Endothelial cell of umbilical vein (primary cell): ENCODE data around the gene BBLN. TPM values are rescaled to one million over a fixed set of nuclear protein-coding genes. Genes with fewer than 3 reads are reported as not detected.

Source experiments
- BruUV-seq: library from RNA; stranded (reverse); fragments of 400-500 nt; replicated peaks from 2 replicates; lab custom pipeline; 2021; lab: Mats Ljungman, UMichigan
- CTCF ChIA-PET: fragments of 300-600, 350-600 bp; sonication (Branson Sonifier 250); formaldehyde crosslinking; loops from one replicate; lab custom pipeline; 2021; ENCODE audit warnings: antibody characterized with exemption, inconsistent platforms; lab: Charles Lee
- POLR2A ChIA-PET: fragments of 300-600, 350-600 bp; sonication (Branson Sonifier 250); formaldehyde crosslinking; loops from one replicate; lab custom pipeline; 2021; ENCODE audit warnings: antibody characterized with exemption, inconsistent platforms; lab: Charles Lee
- DNase-seq: peaks from one replicate; pipeline ENCODE4 v3.0.0-alpha.2; 2011; ENCODE audit warnings: low read depth, low spot score
- FAIRE-seq: peaks from 2 replicates; lab custom pipeline; 2011; peaks lifted over from hg19 to GRCh38; lab: Jason Lieb, UNC
- H2AFZ ChIP-seq: 2 replicates; pipeline ENCODE4 v1.6.0; 2012; ENCODE audit warnings: low read depth, low read length, control low read depth, inconsistent platforms
- H3K27ac ChIP-seq: 2 replicates; pipeline ENCODE4 v1.5.1; 2011; ENCODE audit warnings: low read depth, mild to moderate bottlenecking, control low read depth, low read length, moderate library complexity; ENCODE audit not compliant: insufficient read depth
- H3K27me3 ChIP-seq, 2 experiments: 2 replicates each; pipeline versions ENCODE4 v1.6.0 to v1.6.1; 2011; ENCODE audit warnings: low read length in 2 of 2, mixed read lengths in 1 of 2; ENCODE audit not compliant: control insufficient read depth in 2 of 2, insufficient read depth in 2 of 2
- H3K36me3 ChIP-seq, 2 experiments: 2 replicates in 1 of 2; 3 replicates in 1 of 2; pipeline ENCODE4 v1.5.1; 2011; ENCODE audit warnings: low read length in 2 of 2, mild to moderate bottlenecking in 1 of 2, moderate library complexity in 1 of 2; ENCODE audit not compliant: control insufficient read depth in 2 of 2, insufficient read depth in 2 of 2; ENCODE audit errors: extremely low read depth in 1 of 2
- H3K4me1 ChIP-seq: 3 replicates; pipeline ENCODE4 v1.5.1; 2011; ENCODE audit warnings: mild to moderate bottlenecking, low read length; ENCODE audit not compliant: control insufficient read depth, insufficient read depth; ENCODE audit errors: extremely low read depth
- H3K4me2 ChIP-seq: 2 replicates; pipeline ENCODE4 v1.6.1; 2011; ENCODE audit warnings: low read length, control low read depth, mixed read lengths; ENCODE audit not compliant: insufficient read depth
- H3K4me3 ChIP-seq, 3 experiments: fragments of 200-600 bp in 1 of 3; sonication (generic), shearing (Covaris generic) in 1 of 3; replicated peaks in 1 of 3; 2 replicates each; pipeline ENCODE4 v1.5.1; 2011 to 2016; ENCODE audit warnings: control low read depth in 3 of 3, low read length in 3 of 3, mild to moderate bottlenecking in 2 of 3, inconsistent platforms in 1 of 3, low read depth in 1 of 3, moderate library complexity in 1 of 3; ENCODE audit not compliant: insufficient read depth in 1 of 3
- H3K79me2 ChIP-seq: 2 replicates; pipeline ENCODE4 v1.6.0; 2012; ENCODE audit warnings: low read length, inconsistent platforms; ENCODE audit not compliant: control insufficient read depth, insufficient read depth
- H3K9ac ChIP-seq: replicated peaks from 2 replicates; pipeline ENCODE3; 2011; ENCODE audit warnings: low read length, control low read depth; ENCODE audit not compliant: insufficient read depth; ENCODE audit errors: extremely low read depth
- H3K9me1 ChIP-seq: replicated peaks from 3 replicates; pipeline ENCODE4 v1.6.0; 2011; ENCODE audit warnings: mild to moderate bottlenecking, low read length; ENCODE audit not compliant: control insufficient read depth, insufficient read depth; ENCODE audit errors: extremely low read depth
- H3K9me3 ChIP-seq: replicated peaks from 2 replicates; pipeline ENCODE4 v1.5.1; 2012; ENCODE audit warnings: low read length, inconsistent platforms; ENCODE audit not compliant: control insufficient read depth, insufficient read depth
- H4K20me1 ChIP-seq: replicated peaks from 2 replicates; pipeline ENCODE3; 2011; ENCODE audit warnings: mild to moderate bottlenecking, low read length; ENCODE audit not compliant: control insufficient read depth, insufficient read depth; ENCODE audit errors: extremely low read depth
- EZH2 ChIP-seq: IDR thresholded peaks from 2 replicates; pipeline ENCODE4 v1.6.1; 2012; ENCODE audit warnings: borderline replicate concordance, low read depth, mild to moderate bottlenecking, moderate library complexity, low read length, inconsistent platforms; ENCODE audit not compliant: severe bottlenecking
- FOS ChIP-seq: IDR thresholded peaks from 2 replicates; pipeline ENCODE4 v1.6.1; 2011; ENCODE audit warnings: mild to moderate bottlenecking, low read length, moderate library complexity, borderline replicate concordance; ENCODE audit not compliant: insufficient read depth
- GATA2 ChIP-seq: IDR thresholded peaks from 2 replicates; pipeline ENCODE4 v1.7.0; 2011; ENCODE audit warnings: low read depth, mild to moderate bottlenecking, moderate library complexity, mixed read lengths, low read length; ENCODE audit not compliant: insufficient read length, insufficient read depth
- JUN ChIP-seq: IDR thresholded peaks from 2 replicates; pipeline ENCODE4 v1.6.1; 2011; ENCODE audit warnings: borderline replicate concordance, low read depth; ENCODE audit not compliant: insufficient read length, insufficient read depth
- MYC ChIP-seq: IDR thresholded peaks from one replicate; pipeline ENCODE4 v1.6.1; 2011; ENCODE audit warnings: mild to moderate bottlenecking, low read depth, low read length
- POLR2A ChIP-seq: IDR thresholded peaks from 2 replicates; pipeline ENCODE4 v1.6.1; 2012; ENCODE audit warnings: low read depth, mild to moderate bottlenecking, control low read depth, low read length
- POLR2AphosphoS5 ChIP-seq: IDR thresholded peaks from 2 replicates; pipeline ENCODE4 v1.6.1; 2012; ENCODE audit warnings: low read depth, mild to moderate bottlenecking, control low read depth, low read length, moderate library complexity; ENCODE audit not compliant: insufficient read depth
- dilution Hi-C: fragments of 300-500 bp; cut with MboI; formaldehyde crosslinking; loops from one replicate; pipeline ENCODE4 v1.15.0; 2019; ENCODE audit warnings: low sequenced_read_pairs; ENCODE audit not compliant: extremely low pct_ligation_motif_present
- intact Hi-C: fragments of 100-400 bp; cut with micrococcal nuclease; formaldehyde crosslinking; loops from one replicate; pipeline ENCODE4 v1.10.0; 2022
- polyA plus RNA-seq, 4 experiments: library from polyadenylated mRNA; depleted of rRNA in 3 of 4; stranded (reverse) in 3 of 4; unstranded in 1 of 4; fragments of >200 nt; gene quantifications; 2 replicates each; pipeline versions ENCODE4 v1.2.1 to v1.2.3, GENCODE V29; 2011 to 2012; ENCODE audit warnings: missing spikeins in 1 of 4
- total RNA-seq: library from RNA; stranded (reverse); gene quantifications from 2 replicates; pipeline ENCODE4 v1.2.3, GENCODE V29; 2021
- TF ChIP-seq, protein P1 (sequence below): IDR thresholded peaks from 2 replicates; pipeline ENCODE4 v1.6.1; 2011; ENCODE audit not compliant: insufficient read depth, insufficient read length
- TF ChIP-seq, protein P2 (sequence below), 2 donors: IDR thresholded peaks; 1 replicate in 1 of 2; 2 replicates in 1 of 2; pipeline ENCODE4 v1.5.1; 2011; ENCODE audit warnings: low read length in 2 of 2, mild to moderate bottlenecking in 2 of 2, moderate library complexity in 2 of 2, control low read depth in 1 of 2, inconsistent platforms in 1 of 2, low read depth in 1 of 2; ENCODE audit not compliant: insufficient read depth in 1 of 2; ENCODE audit errors: extremely low read depth in 1 of 2

The BBLN gene
- total and polyA plus RNA-seq, 2 donors (not counting 3 experiments of a cell fraction or from before 2014, with no cell fraction given): 51.0 to 124 TPM

DNA sequence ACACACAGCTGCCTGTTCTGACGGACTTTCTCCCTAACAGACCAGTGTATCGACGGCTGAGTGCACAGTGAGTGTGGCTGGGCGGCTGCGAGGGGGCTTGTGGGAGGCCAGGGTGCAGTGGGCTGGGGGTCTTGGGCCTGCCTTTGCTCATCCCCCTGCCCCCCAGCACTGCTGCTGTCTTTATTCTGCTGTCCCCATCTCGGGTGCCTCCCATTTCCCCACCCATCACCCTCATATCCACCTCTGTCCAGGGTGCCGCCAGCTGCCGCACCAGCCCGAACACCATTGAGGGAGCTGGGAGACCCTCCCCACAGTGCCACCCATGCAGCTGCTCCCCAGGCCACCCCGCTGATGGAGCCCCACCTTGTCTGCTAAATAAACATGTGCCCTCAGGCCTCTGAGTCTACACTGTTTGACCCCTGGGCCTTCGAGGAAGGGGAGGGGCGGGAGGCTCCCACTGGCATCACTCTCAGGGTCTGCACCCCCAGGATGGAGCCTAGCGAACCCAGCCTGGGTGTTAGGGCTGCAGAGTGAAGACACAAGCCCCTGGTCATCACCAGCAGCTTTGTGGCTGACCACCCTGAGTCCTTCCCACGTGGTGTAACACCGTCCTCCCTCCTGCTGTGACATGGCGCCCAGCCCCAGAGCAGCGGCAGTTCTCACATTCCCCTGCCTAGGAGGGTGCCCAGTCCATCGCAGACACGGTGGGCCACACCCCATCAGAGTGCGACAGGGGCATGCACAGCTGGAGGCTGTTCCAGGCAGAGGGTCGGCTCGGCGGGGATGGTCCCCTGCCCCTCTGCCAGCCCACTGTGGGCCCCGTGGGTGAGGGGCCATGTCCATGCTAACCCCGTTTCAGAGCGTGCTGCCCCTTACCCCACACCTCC, 6.8 kb upstream of the BBLN start:
- no peaks in the 10 kb centered on the region for H3K4me1 ChIP-seq
- CTCF ChIA-PET: interaction anchor here (1.3 kb wide), 1 partner anchor 36 kb away, joined by 3 read pairs; no protein-coding TSS in a partner anchor
- no peaks in the 10 kb centered on the region for H3K27me3 ChIP-seq
- no peak overlapping the region for H3K9ac ChIP-seq
- H3K9me3 ChIP-seq: no peaks in the 10 kb centered on the region
- no TSS peak for BruUV-seq
- no peak overlapping the region for H3K4me3 ChIP-seq
- dilution Hi-C loops: no loop called here
- POLR2A ChIA-PET: no interaction called here
- H2AFZ ChIP-seq: no peak overlapping the region
- H3K79me2 ChIP-seq: no peaks in the 10 kb centered on the region
- no peak overlapping the region for H3K27ac ChIP-seq
- no peaks in the 10 kb centered on the region for H3K9me1 ChIP-seq
- no peaks in the 10 kb centered on the region for H4K20me1 ChIP-seq
- no peak overlapping the region for H3K4me2 ChIP-seq
- intact Hi-C loops: no loop called here
- DNase-seq: no peak
- TF ChIP-seq, protein P1, sequence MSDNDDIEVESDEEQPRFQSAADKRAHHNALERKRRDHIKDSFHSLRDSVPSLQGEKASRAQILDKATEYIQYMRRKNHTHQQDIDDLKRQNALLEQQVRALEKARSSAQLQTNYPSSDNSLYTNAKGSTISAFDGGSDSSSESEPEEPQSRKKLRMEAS: no peak
- TF ChIP-seq EZH2: no peak
- TF ChIP-seq MYC: no peak
- TF ChIP-seq, protein P2, sequence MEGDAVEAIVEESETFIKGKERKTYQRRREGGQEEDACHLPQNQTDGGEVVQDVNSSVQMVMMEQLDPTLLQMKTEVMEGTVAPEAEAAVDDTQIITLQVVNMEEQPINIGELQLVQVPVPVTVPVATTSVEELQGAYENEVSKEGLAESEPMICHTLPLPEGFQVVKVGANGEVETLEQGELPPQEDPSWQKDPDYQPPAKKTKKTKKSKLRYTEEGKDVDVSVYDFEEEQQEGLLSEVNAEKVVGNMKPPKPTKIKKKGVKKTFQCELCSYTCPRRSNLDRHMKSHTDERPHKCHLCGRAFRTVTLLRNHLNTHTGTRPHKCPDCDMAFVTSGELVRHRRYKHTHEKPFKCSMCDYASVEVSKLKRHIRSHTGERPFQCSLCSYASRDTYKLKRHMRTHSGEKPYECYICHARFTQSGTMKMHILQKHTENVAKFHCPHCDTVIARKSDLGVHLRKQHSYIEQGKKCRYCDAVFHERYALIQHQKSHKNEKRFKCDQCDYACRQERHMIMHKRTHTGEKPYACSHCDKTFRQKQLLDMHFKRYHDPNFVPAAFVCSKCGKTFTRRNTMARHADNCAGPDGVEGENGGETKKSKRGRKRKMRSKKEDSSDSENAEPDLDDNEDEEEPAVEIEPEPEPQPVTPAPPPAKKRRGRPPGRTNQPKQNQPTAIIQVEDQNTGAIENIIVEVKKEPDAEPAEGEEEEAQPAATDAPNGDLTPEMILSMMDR (IDR thresholded peaks at IDR 0.05; ENCODE audit: extremely low read depth in 1 of 2, insufficient read depth in 1 of 2, low read depth in 1 of 2, low read length in 2 of 2): no peak
- no peak for TF ChIP-seq GATA2
- TF ChIP-seq FOS: no peak
- TF ChIP-seq POLR2A: no peak
- TF ChIP-seq JUN: no peak
- no peak for TF ChIP-seq POLR2AphosphoS5
- H3K36me3 ChIP-seq: no peaks in the 10 kb centered on the region
- FAIRE-seq: no peak
